Measurements from ENCODE around the gene RAB34.
"Not testable (repeated sequence)": the region's sequence is repeated elsewhere in the genome, so short reads cannot be mapped to it uniquely, and the experiment has no call there.

Gene RAB34

GRCh38 chr17:28745786-28746411, 28.2 kb upstream of the RAB34 start:
- no peak for DNase-seq (ENCODE audit: low spot score)

DNA sequence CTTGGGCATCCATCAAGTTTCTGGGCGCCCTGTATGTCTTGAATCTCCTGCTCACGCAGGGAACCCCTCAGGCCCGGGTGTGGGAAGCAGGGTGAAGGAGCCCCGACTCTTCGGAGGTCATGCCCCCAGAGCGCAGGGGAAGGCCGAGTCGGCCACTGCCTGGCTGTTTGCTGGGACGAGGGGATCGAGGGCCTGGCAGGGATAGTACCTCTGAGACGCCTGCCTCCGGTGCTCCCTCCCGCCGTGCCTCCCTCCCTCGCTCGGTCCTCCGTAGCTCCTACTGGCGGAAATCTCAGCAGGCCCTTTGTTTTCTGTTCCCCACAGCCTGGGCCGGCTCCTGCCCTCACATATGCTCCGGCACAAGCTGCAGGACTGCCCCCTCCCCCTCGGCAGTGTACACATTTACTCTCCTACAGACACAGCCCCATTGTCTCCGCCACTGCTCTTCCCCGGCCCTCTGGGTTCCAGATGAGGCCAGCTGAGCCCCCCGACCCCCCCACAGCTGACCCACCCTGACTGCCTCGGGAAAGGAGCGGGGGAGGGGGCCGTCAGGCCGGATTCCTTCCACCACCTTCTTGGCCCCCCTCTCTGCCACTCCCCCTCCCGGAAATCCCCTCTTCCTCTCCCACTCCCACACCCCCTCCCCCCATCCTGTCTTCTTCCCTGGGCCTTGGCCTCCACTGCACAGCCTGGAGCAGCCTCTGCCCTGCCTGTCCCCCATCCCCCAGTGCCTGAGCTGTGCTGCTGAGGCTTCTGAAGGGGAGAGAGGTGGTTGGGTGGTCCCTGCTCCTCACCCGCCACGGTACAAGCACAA, 27.5 kb upstream of the RAB34 start:
- peak; percentile 94 for DNase-seq (ENCODE audit: low spot score)

GRCh38 chr17:28744104-28744971, 26.7 kb upstream of the RAB34 start:
- no peak for DNase-seq (ENCODE audit: low spot score)

GRCh38 chr17:28743243-28744103, 25.8 kb upstream of the RAB34 start, which contains the start of gene TRAF4:
Gene TRAF4 (plus strand): TSS chr17:28744011. CDS start chr17:28744113, 102 bp downstream.
- no peak for DNase-seq (ENCODE audit: low spot score)

DNA sequence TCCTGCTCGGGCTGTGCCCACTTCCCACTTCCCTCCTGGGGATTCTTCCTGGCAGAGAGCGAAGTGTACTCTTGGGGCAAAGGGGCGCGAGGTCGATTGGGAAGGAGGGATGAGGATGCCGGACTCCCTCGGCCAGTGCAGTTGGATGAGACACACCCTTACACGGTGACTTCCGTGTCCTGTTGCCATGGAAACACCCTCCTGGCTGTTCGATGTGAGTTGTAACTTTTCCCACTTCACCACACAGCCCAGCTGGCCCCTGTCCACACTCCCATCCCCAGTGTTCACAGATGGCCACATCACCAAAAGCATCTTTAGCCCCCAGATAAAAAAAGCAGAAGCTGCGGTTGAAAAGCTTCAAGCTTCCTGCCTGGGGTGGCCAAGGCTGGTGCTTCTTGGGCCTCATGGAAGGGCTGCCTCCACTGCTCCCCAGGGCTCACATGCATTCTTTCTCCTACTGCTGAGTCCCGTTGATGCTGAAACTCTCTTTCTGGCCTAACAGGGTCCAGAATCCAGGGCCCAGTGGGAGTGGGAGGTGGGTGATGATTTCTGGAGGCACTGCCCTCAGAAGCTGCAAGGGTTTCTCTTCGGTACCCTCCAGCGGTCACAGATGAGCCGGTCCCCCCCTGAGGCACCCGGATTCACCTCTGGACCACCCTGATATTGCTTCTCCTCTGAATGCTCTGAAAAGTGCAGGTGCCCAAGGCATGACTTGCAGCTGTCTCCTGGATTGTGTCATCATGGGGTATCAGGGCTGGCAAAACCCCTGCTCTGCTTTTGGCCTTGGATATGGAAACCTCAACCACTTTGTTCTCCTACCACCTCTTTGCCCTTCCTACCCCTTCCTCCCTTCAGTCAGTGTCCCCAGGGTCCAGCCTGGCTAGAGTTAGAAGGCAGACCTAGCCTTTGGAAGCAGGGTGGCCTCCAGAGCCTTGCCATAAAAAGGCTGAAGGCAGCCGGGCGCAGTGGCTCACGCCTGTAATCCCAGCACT, 24.0 kb upstream of the RAB34 start:
- no peak for DNase-seq (ENCODE audit: low spot score)

GRCh38 chr17:28740406-28741357, 23.0 kb upstream of the RAB34 start:
- DNase-seq (ENCODE audit: low spot score) = no peak

- DNase-seq (ENCODE audit: low spot score) = no peak
These were observed 21.2 kb upstream of the RAB34 start for GRCh38 chr17:28738680-28739384.

GRCh38 chr17:28737770-28738679, 20.4 kb upstream of the RAB34 start:
- no peak for DNase-seq (ENCODE audit: low spot score)

DNA sequence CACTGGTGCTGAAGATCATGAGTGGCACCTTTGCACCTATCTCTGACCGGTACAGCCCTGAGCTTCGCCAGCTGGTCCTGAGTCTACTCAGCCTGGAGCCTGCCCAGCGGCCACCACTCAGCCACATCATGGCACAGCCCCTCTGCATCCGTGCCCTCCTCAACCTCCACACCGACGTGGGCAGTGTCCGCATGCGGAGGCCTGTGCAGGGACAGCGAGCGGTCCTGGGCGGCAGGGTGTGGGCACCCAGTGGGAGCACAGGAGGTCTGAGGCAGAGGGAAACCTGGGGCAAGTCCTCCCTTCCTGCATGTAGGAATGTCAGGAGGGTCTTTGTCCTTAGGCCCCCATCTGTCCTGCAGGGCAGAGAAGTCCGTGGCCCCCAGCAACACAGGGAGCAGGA, 19.6 kb upstream of the RAB34 start:
- DNase-seq (ENCODE audit: low spot score) = no peak

- DNase-seq (ENCODE audit: low spot score) = not testable (repeated sequence)
These were observed 18.5 kb upstream of the RAB34 start for GRCh38 chr17:28735913-28736769.

DNA sequence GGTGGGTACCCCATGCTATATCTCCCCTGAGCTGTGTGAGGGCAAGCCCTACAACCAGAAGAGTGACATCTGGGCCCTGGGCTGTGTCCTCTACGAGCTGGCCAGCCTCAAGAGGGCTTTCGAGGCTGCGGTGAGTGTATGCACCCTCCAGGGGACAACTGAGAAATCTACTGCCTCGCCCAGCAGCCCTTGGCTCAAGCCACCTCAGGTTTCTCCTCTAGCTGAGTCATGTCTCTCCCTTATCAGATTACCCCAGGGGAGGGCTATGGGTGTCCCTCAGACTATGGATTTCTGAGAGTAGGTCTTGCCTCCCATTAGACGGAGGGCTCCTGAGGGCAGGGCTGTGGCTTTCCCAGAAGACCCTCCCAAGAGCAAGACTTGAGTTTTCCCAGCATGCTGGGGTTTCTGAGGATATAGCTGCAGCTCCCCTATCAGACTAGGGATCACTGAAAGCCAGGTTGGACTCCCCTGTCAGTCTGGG, 17.6 kb upstream of the RAB34 start:
- DNase-seq (ENCODE audit: low spot score) = no peak

DNA sequence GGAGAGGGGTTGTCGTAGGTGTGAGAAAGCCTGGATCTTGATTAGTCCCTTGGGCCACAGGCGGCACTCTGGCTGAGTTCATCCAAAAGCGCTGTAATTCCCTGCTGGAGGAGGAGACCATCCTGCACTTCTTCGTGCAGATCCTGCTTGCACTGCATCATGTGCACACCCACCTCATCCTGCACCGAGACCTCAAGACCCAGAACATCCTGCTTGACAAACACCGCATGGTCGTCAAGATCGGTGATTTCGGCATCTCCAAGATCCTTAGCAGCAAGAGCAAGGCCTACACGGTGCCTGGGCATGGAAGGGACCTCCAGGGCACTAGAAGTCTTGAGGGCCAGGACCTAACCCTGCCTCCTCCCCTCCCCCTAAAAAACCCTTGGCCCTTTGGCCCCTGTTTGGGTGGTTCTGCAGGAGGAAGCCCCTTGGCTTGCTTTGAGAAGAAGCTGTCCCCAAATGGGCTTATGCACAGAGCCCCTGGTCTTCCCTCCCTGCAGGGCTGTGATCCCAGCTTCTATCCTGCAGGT, 17.1 kb upstream of the RAB34 start:
- DNase-seq (ENCODE audit: low spot score) = no peak

GRCh38 chr17:28733346-28733745, 15.7 kb upstream of the RAB34 start:
- DNase-seq (ENCODE audit: low spot score) = no peak

DNA sequence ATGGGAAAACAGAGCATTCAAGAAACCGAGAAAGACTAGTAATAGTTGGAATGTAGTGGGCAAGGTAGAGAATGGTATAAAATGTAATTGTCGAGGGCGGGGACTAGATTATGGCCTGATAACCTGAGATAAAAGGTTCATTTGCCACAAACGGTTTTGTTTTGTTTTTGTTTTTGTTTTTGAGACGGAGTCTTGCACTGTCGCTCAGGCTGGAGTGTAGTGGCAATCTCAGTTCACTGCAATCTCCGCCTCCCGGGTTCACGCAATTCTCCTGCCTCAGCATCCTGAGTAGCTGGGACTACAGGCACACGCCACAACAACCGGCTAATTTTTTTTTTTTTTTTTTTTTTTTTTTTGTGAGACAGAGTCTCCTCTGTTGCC, 12.3 kb upstream of the RAB34 start:
- no peak for DNase-seq (ENCODE audit: low spot score)

GRCh38 chr17:28728364-28729200, 10.9 kb upstream of the RAB34 start, which contains the start of gene NEK8:
Gene NEK8 (plus strand): TSS chr17:28728788. CDS start chr17:28728814, 26 bp downstream.
- DNase-seq (ENCODE audit: low spot score) = peak; percentile 91
